ENCODE results near the gene ERI2.
A peak's percentile ranks its signal among the peaks of the same experiment; 100 is the strongest.

Gene ERI2

GRCh38 chr16:20851601-20852000 is 45.3 kb upstream of the ERI2 start:
- TF ChIP-seq CEBPB (IDR thresholded peaks at IDR 0.05), result peak; percentile 96
- no peak for TF ChIP-seq CREB1 (IDR thresholded peaks at IDR 0.05; ENCODE audit: low read depth)
- TF ChIP-seq RAD21 (IDR thresholded peaks at IDR 0.05; ENCODE audit: low read depth), result peak; percentile 29; the same call in 1 of the 2 replicates
- no peak for TF ChIP-seq FOXM1 (IDR thresholded peaks at IDR 0.05; ENCODE audit: borderline replicate concordance, low read depth)
- TF ChIP-seq NFIC (IDR thresholded peaks at IDR 0.05), result peak; percentile 50
- TF ChIP-seq TCF12 (IDR thresholded peaks at IDR 0.05; ENCODE audit: low read depth), result no peak
- TF ChIP-seq, protein P1, sequence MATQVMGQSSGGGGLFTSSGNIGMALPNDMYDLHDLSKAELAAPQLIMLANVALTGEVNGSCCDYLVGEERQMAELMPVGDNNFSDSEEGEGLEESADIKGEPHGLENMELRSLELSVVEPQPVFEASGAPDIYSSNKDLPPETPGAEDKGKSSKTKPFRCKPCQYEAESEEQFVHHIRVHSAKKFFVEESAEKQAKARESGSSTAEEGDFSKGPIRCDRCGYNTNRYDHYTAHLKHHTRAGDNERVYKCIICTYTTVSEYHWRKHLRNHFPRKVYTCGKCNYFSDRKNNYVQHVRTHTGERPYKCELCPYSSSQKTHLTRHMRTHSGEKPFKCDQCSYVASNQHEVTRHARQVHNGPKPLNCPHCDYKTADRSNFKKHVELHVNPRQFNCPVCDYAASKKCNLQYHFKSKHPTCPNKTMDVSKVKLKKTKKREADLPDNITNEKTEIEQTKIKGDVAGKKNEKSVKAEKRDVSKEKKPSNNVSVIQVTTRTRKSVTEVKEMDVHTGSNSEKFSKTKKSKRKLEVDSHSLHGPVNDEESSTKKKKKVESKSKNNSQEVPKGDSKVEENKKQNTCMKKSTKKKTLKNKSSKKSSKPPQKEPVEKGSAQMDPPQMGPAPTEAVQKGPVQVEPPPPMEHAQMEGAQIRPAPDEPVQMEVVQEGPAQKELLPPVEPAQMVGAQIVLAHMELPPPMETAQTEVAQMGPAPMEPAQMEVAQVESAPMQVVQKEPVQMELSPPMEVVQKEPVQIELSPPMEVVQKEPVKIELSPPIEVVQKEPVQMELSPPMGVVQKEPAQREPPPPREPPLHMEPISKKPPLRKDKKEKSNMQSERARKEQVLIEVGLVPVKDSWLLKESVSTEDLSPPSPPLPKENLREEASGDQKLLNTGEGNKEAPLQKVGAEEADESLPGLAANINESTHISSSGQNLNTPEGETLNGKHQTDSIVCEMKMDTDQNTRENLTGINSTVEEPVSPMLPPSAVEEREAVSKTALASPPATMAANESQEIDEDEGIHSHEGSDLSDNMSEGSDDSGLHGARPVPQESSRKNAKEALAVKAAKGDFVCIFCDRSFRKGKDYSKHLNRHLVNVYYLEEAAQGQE (IDR thresholded peaks at IDR 0.05; ENCODE audit: low read depth), result no peak
- no peak for TF ChIP-seq ZBTB7A (IDR thresholded peaks at IDR 0.05; ENCODE audit: low read depth)
- TF ChIP-seq TEAD4 (IDR thresholded peaks at IDR 0.05), result peak; percentile 80

DNA sequence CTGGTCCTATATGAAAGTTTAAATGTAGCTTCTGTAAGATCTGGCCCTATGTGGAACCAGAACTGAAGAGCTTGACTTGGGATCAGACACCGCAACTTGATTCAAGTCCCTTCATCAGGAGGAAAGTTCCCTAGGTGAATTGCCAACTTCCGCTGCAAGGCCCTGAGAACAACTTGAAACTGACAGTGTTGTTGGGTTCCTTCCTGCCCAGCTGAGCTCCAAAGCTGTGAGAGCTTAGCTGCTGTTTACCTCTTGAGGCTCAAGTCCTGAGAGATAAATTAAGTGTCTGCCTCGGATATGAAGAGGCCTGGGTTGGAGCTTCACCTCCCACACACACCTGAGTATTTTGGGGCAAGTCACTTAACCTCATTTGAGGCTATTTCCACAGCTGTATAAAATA is 44.7 kb upstream of the ERI2 start:
- TF ChIP-seq FOXM1 (IDR thresholded peaks at IDR 0.05; ENCODE audit: borderline replicate concordance, low read depth) (no peak), TCF12 (IDR thresholded peaks at IDR 0.05; ENCODE audit: low read depth) (no peak), USF1 (IDR thresholded peaks at IDR 0.05) (no peak)
- TF ChIP-seq, protein P2, sequence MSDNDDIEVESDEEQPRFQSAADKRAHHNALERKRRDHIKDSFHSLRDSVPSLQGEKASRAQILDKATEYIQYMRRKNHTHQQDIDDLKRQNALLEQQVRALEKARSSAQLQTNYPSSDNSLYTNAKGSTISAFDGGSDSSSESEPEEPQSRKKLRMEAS (IDR thresholded peaks at IDR 0.05), result no peak

DNA sequence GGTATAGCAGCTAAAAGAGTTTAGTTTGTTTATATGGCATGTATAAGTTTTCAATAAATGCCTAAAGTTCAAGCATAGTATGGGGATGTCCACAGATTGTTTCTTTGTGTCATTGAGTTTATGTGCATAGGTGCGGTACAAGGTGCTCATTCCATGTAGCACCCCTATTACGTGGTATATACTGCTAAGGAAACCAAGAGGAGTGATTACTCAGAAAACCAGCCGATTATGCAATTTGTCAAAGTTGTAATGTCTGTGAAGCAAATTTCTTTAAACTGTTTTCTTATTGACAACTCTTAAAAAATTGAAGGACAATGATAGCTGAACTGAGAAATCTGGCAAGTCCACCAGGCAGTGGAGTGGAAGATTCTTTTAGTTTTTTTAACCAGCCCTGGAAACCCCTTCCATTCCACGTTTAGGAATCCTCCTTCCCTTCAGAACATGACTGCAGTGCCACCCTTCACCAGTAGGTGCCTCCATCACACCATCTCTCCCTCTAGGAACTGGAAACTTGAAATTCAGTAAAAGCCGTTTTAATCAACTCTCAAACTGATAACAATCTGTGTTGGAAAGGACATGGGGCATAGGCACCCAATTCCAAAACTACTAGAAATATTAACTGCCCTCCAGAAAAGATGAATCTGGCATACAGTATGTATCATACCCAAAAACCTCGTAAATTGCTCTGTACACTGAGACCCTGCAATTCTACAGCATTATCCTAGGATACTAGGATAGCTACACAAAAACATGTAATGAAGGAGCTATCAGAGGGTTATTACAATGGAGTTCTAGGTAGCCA is 43.5 kb upstream of the ERI2 start:
- TF ChIP-seq RAD21 (IDR thresholded peaks at IDR 0.05; ENCODE audit: low read depth) (peak; percentile 95), CEBPB (IDR thresholded peaks at IDR 0.05) (peak; percentile 25; the same call in 1 of the 2 replicates)
- TF ChIP-seq, protein P1 (IDR thresholded peaks at IDR 0.05; ENCODE audit: low read depth), result no peak

- TF ChIP-seq CEBPB (IDR thresholded peaks at IDR 0.05) (no peak), EGR1 (IDR thresholded peaks at IDR 0.05) (no peak), FOXM1 (IDR thresholded peaks at IDR 0.05; ENCODE audit: borderline replicate concordance, low read depth) (no peak), TEAD4 (IDR thresholded peaks at IDR 0.05) (no peak), CREB1 (IDR thresholded peaks at IDR 0.05; ENCODE audit: low read depth) (no peak), USF1 (IDR thresholded peaks at IDR 0.05) (no peak), NFIC (IDR thresholded peaks at IDR 0.05) (no peak), TCF12 (IDR thresholded peaks at IDR 0.05; ENCODE audit: low read depth) (no peak), ZBTB7A (IDR thresholded peaks at IDR 0.05; ENCODE audit: low read depth) (no peak), TAF1 (IDR thresholded peaks at IDR 0.05; ENCODE audit: low read depth) (no peak), EP300 (IDR thresholded peaks at IDR 0.05; ENCODE audit: borderline replicate concordance) (no peak), RAD21 (IDR thresholded peaks at IDR 0.05; ENCODE audit: low read depth) (no peak), YY1 (IDR thresholded peaks at IDR 0.05; ENCODE audit: low read depth) (no peak)
- TF ChIP-seq, protein P1 (IDR thresholded peaks at IDR 0.05; ENCODE audit: low read depth), result no peak
- TF ChIP-seq, protein P2 (IDR thresholded peaks at IDR 0.05), result no peak
Observed at GRCh38 chr16:20847550-20847949, 41.3 kb upstream of the ERI2 start.

GRCh38 chr16:20846551-20846950 is 40.3 kb upstream of the ERI2 start:
- no peak for TF ChIP-seq TCF12 (IDR thresholded peaks at IDR 0.05; ENCODE audit: low read depth)
- TF ChIP-seq CEBPB (IDR thresholded peaks at IDR 0.05), result no peak
- TF ChIP-seq CREB1 (IDR thresholded peaks at IDR 0.05; ENCODE audit: low read depth), result no peak
- no peak for TF ChIP-seq YY1 (IDR thresholded peaks at IDR 0.05; ENCODE audit: low read depth)
- TF ChIP-seq, protein P2 (IDR thresholded peaks at IDR 0.05), result no peak
- no peak for TF ChIP-seq EP300 (IDR thresholded peaks at IDR 0.05; ENCODE audit: borderline replicate concordance)
